PFSK-1 (cell line): ENCODE results near the gene DLGAP1.

Experiments
- FOXP2 ChIP-seq: optimal IDR thresholded peaks from 2 replicates; pipeline ENCODE3; 2011; ENCODE audit warnings: borderline replicate concordance, control low read depth, inconsistent platforms; ENCODE audit not compliant: insufficient read depth; ENCODE audit errors: extremely low read length, extremely low read depth
- POLR2AphosphoS5 ChIP-seq: IDR thresholded peaks from 2 replicates; pipeline ENCODE4 v1.6.1; 2012; ENCODE audit warnings: low read depth, mild to moderate bottlenecking, control low read depth, low read length, moderate library complexity
- SIN3A ChIP-seq: IDR thresholded peaks from 2 replicates; pipeline ENCODE4 v1.6.1; 2012; ENCODE audit warnings: mild to moderate bottlenecking, low read length, moderate library complexity, borderline replicate concordance; ENCODE audit not compliant: insufficient read depth
- TAF1 ChIP-seq: IDR thresholded peaks from 2 replicates; pipeline ENCODE4 v1.6.1; 2012; ENCODE audit warnings: low read length, control low read depth, borderline replicate concordance; ENCODE audit not compliant: insufficient read depth
- TF ChIP-seq, protein P1 (sequence below), 2 experiments: IDR thresholded peaks; 2 replicates each; pipeline versions ENCODE4 v1.6.1 to v1.8.0; 2011 to 2012; ENCODE audit warnings: low read depth in 2 of 2, low read length in 2 of 2, control low read depth in 1 of 2, inconsistent platforms in 1 of 2, mild to moderate bottlenecking in 1 of 2, moderate library complexity in 1 of 2; ENCODE audit not compliant: insufficient read depth in 1 of 2

Gene DLGAP1

DNA sequence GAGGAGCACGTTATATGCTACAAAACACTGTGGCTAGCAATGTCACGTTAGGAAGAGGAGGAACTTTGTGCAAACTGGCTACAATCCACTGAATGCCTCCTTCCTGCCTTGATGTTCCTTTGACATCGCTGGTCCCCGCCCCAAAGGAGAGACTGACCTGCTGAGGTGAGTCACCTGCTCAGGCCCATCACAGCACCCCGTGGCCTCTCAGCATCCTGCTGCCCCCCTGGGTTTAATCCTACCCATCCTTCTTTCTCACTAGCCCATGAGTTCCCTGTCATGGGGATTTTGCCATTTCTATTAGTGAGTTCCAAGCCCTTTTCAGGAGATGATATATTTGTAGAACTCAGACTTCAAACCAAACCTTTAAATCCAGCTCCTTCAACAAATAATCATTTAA lies 16.2 kb downstream of the DLGAP1 start:
- TF ChIP-seq FOXP2 (no peak), TAF1 (no peak), SIN3A (no peak), POLR2AphosphoS5 (no peak)
- TF ChIP-seq, protein P1, sequence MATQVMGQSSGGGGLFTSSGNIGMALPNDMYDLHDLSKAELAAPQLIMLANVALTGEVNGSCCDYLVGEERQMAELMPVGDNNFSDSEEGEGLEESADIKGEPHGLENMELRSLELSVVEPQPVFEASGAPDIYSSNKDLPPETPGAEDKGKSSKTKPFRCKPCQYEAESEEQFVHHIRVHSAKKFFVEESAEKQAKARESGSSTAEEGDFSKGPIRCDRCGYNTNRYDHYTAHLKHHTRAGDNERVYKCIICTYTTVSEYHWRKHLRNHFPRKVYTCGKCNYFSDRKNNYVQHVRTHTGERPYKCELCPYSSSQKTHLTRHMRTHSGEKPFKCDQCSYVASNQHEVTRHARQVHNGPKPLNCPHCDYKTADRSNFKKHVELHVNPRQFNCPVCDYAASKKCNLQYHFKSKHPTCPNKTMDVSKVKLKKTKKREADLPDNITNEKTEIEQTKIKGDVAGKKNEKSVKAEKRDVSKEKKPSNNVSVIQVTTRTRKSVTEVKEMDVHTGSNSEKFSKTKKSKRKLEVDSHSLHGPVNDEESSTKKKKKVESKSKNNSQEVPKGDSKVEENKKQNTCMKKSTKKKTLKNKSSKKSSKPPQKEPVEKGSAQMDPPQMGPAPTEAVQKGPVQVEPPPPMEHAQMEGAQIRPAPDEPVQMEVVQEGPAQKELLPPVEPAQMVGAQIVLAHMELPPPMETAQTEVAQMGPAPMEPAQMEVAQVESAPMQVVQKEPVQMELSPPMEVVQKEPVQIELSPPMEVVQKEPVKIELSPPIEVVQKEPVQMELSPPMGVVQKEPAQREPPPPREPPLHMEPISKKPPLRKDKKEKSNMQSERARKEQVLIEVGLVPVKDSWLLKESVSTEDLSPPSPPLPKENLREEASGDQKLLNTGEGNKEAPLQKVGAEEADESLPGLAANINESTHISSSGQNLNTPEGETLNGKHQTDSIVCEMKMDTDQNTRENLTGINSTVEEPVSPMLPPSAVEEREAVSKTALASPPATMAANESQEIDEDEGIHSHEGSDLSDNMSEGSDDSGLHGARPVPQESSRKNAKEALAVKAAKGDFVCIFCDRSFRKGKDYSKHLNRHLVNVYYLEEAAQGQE (IDR thresholded peaks at IDR 0.05; ENCODE audit: insufficient read depth in 1 of 2, low read depth in 2 of 2, low read length in 2 of 2): no peak

DNA sequence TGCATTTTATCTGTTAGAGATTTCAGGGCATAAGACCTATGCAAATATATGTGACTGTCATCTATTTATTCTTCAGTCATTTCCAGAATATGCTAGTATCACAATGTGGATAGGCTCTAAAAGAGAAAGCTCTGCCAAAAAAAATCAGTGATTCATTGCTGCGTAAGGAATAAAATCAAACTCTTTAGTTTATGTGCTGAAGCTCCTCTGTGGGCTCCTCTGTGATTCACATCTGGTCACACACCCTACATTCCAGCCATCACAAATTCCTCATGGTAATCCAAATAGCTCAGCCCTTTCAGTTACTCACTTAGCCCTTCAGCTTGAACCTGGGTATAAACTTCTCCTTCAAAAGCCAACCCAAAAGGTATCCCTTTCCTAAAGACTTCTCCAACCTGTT lies 21.4 kb downstream of the DLGAP1 start:
- no peak for TF ChIP-seq FOXP2
- no peak for TF ChIP-seq TAF1
- TF ChIP-seq SIN3A: no peak

DNA sequence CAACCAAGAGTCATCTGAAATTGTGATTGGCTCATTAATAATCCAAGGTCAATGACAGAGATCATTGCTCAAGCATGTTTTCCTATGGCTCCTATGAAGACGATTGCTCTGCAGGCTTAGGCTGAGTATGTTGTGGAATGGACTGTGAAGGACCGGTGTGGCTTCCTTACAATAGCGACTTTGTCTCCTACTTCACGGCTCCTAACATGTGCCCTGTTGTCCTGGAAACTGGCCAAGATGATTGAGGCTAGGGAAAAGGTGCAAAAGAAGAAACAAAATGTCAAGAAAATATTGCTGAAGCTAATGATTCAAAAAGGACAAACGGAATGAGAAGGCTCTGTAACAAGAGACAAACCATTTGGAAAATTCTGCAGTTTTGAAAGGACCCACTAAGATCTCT lies 24.3 kb downstream of the DLGAP1 start:
- TF ChIP-seq POLR2AphosphoS5 (no peak), TAF1 (no peak), FOXP2 (no peak), SIN3A (no peak)
- TF ChIP-seq, protein P1 (IDR thresholded peaks at IDR 0.05; ENCODE audit: insufficient read depth in 1 of 2, low read depth in 2 of 2, low read length in 2 of 2): no peak

DNA sequence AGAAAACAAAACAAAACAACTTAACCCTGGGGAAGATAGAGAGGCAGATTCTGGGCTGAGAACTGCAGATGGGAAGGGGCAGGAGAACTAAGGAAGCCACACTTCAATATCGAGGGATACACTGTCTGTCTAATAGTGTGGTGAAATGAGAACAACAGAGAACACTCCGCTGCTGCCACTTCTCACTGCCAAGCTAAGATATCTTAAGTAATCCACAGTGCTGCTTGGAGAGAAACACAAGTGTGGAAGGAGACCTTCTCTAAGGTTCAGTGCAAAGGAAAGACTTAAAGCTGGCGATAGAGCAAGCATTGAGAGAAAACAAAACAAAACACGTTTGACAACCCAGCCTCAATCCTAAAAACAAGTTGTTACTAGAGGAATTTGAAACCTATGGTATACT lies 37.4 kb downstream of the DLGAP1 start:
- TF ChIP-seq TAF1 (no peak), FOXP2 (no peak), POLR2AphosphoS5 (no peak), SIN3A (no peak)
- TF ChIP-seq, protein P1 (IDR thresholded peaks at IDR 0.05; ENCODE audit: insufficient read depth in 1 of 2, low read depth in 2 of 2, low read length in 2 of 2): no peak

DNA sequence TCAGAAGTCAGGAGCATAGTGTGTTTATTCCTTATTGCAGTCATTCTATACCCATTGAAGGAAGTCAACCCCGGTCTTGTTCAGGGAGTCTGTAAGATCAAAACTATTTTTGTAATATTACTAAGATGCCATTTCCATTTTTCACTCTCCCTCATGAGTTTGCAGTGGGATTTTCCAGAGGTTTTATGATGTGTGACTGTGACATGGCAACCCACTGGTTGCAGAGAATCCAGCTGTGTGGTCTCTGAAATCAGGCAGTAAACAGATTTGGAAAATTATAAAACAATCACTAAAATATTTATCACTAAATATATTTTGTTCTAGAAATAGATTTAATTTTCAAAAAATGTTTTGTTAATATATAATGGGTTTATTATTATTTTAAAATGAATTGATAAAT lies 38.1 kb downstream of the DLGAP1 start:
- TF ChIP-seq, protein P1 (IDR thresholded peaks at IDR 0.05; ENCODE audit: insufficient read depth in 1 of 2, low read depth in 2 of 2, low read length in 2 of 2): no peak
- TF ChIP-seq TAF1 (no peak), SIN3A (no peak), POLR2AphosphoS5 (no peak), FOXP2 (no peak)
